Vagina (tissue), 2 donors: ENCODE results near the gene PLGRKT.

Source experiments
- CTCF ChIP-seq, 3 experiments: fragments of 450-650 bp in 2 of 3; fragments of 200-600 bp in 1 of 3; sonication (generic) in 1 of 3; IDR thresholded peaks; one replicate each; pipeline ENCODE4 v1.5.1; 2017 to 2019; ENCODE audit warnings: antibody characterized with exemption in 3 of 3, mild to moderate bottlenecking in 2 of 3, moderate library complexity in 2 of 3
- POLR2A ChIP-seq, 2 donors: fragments of 450-650 bp; IDR thresholded peaks; one replicate each; pipeline ENCODE4 v1.6.1; 2017; ENCODE audit warnings: antibody characterized with exemption in 2 of 2, mild to moderate bottlenecking in 2 of 2, moderate library complexity in 2 of 2
- POLR2AphosphoS5 ChIP-seq, 2 donors: sonication (generic); formaldehyde crosslinking; IDR thresholded peaks; one replicate each; pipeline ENCODE4 v1.9.0; 2017; ENCODE audit warnings: antibody characterized with exemption in 2 of 2, mild to moderate bottlenecking in 2 of 2, low read depth in 1 of 2; ENCODE audit not compliant: insufficient read depth in 1 of 2

GRCh38 chr9:5440426-5440825 is 2.7 kb upstream of the PLGRKT start:
- TF ChIP-seq CTCF (IDR thresholded peaks at IDR 0.05) = no peak
- no peak for TF ChIP-seq POLR2A (IDR thresholded peaks at IDR 0.05)
- TF ChIP-seq POLR2AphosphoS5 (IDR thresholded peaks at IDR 0.05; ENCODE audit: insufficient read depth in 1 of 2, low read depth in 1 of 2) = no peak
